Measurements from ENCODE around the gene PCDH15. TPM values are rescaled to one million over a fixed set of nuclear protein-coding genes. Genes with fewer than 3 reads are reported as not detected.

PCDH15 gene
- total and polyA plus RNA-seq, 2 of the 8 experiments (the other 6 are each of a cell fraction or from before 2014, with no cell fraction given), result 0.11 TPM; not detected in 1

DNA sequence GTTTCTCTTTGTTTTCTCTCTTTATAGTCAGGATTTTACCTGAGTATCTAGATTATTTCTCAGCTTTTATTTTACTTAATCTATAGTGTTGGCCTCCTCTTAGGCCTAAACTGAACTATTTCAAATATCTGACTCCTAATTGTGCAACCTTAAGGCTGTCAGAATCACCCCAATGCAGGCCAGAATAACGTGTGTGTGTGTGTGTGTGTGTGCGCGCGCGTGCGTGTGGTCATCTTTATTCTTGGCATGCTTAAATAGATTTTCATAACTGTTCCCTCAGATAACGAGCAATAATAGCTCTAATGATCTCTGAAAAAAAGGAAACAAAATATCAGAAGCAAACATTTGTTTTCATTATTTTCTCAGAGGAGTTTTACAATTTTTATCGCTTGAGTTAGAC is 92.4 kb downstream of the PCDH15 start (continued):
- TF ChIP-seq TAF7 (optimal IDR thresholded peaks at IDR 0.05; ENCODE audit: borderline replicate concordance, low read depth, low read length), result no peak
